CD4-positive, alpha-beta T cell (primary cell): ENCODE measurements around the gene SP3. TPM values are rescaled to one million over a fixed set of nuclear protein-coding genes. Genes with fewer than 3 reads are reported as not detected.

Experiments
- ATAC-seq: fragments of 200-7000 bp; cut with Tn5 transposase; one replicate; pipeline ENCODE4 v1.10.0; 2022; ENCODE audit warnings: mild to moderate bottlenecking; ENCODE audit not compliant: poor library complexity
- CTCF ChIA-PET: fragments of 350-600 bp; sonication (Branson Sonifier 250); formaldehyde crosslinking; loops from one replicate; lab custom pipeline; 2021; ENCODE audit warnings: antibody characterized with exemption, inconsistent platforms; lab: Charles Lee
- POLR2A ChIA-PET: fragments of 350-600 bp; sonication (Branson Sonifier 250); formaldehyde crosslinking; loops from one replicate; lab custom pipeline; 2021; ENCODE audit warnings: antibody characterized with exemption, inconsistent platforms; lab: Charles Lee
- DNase-seq, 14 experiments: peaks; one replicate each; pipeline ENCODE4 v3.0.0-alpha.2; 2013 to 2020; ENCODE audit warnings: mixed read lengths in 2 of 14
- H3K27ac ChIP-seq, 2 donors: one replicate each; pipeline versions ENCODE4 v1.5.1 to v1.7.0; 2013; ENCODE audit warnings: low read length in 2 of 2, low read depth in 1 of 2, mild to moderate bottlenecking in 1 of 2
- H3K27me3 ChIP-seq, 2 experiments: 1 replicate in 1 of 2; 2 replicates in 1 of 2; pipeline versions ENCODE4 v1.6.1 to v1.7.0; 2013; ENCODE audit warnings: low read length in 2 of 2, control low read depth in 1 of 2, mild to moderate bottlenecking in 1 of 2, moderate library complexity in 1 of 2; ENCODE audit not compliant: insufficient read depth in 2 of 2, control insufficient read depth in 1 of 2
- H3K36me3 ChIP-seq: one replicate; pipeline ENCODE4 v1.6.1; 2013; ENCODE audit warnings: low read length, control low read depth; ENCODE audit not compliant: insufficient read depth
- H3K4me1 ChIP-seq: one replicate; pipeline ENCODE4 v1.6.1; 2013; ENCODE audit warnings: low read length, control low read depth; ENCODE audit not compliant: insufficient read depth
- H3K4me3 ChIP-seq: one replicate; pipeline ENCODE4 v1.5.1; 2013; ENCODE audit warnings: mild to moderate bottlenecking, low read length, moderate library complexity
- H3K9me3 ChIP-seq, 2 experiments: 1 replicate in 1 of 2; 2 replicates in 1 of 2; pipeline versions ENCODE4 v1.6.1 to v1.7.0; 2013; ENCODE audit warnings: low read length in 2 of 2, mild to moderate bottlenecking in 2 of 2, control low read depth in 1 of 2, moderate library complexity in 1 of 2; ENCODE audit not compliant: control insufficient read depth in 1 of 2, insufficient read depth in 1 of 2
- H3K27ac Mint-ChIP-seq: one replicate; pipeline ENCODE4 v1.8.0; 2020; ENCODE audit warnings: mixed read lengths
- H3K27me3 Mint-ChIP-seq: one replicate; pipeline ENCODE4 v1.8.0; 2021; ENCODE audit warnings: mixed read lengths
- H3K36me3 Mint-ChIP-seq: one replicate; pipeline ENCODE4 v1.8.0; 2021; ENCODE audit warnings: low read depth, mixed read lengths
- H3K4me1 Mint-ChIP-seq: one replicate; pipeline ENCODE4 v1.8.0; 2021; ENCODE audit warnings: low read depth, mixed read lengths
- H3K4me3 Mint-ChIP-seq: one replicate; pipeline ENCODE4 v1.8.0; 2020; ENCODE audit warnings: mild to moderate bottlenecking, mixed read lengths
- H3K9me3 Mint-ChIP-seq: one replicate; pipeline ENCODE4 v1.8.0; 2020; ENCODE audit warnings: mixed read lengths
- CTCF ChIP-seq: fragments of 200-600 bp; IDR thresholded peaks from one replicate; pipeline ENCODE4 v1.8.0; 2022; ENCODE audit warnings: antibody characterized with exemption, mild to moderate bottlenecking
- intact Hi-C, 2 experiments: fragments of 100-400 bp; cut with DNase I in 1 of 2; cut with micrococcal nuclease in 1 of 2; formaldehyde crosslinking; loops; one replicate each; pipeline versions ENCODE4 v1.15.1 to v1.9.0; 2023 to 2025; cut with DNase I, micrococcal nuclease
- total RNA-seq, 174 experiments: library from RNA in 2 of 174; stranded (reverse) in 2 of 174; gene quantifications; one replicate each; pipeline ENCODE4 v1.2.3 and lab custom pipeline; 2021 to 2026

SP3 gene
- total RNA-seq, 2 experiments from 2014 or later: 159 to 166 TPM

GRCh38 chr2:173880561-173880960 lies 84.6 kb downstream of the SP3 start:
- Histone ChIP-seq H3K27ac (no peak overlapping the region), H3K4me3 (no peak overlapping the region), H3K4me1 (no peaks in the 10 kb centered on the region), H3K9me3 (no peaks in the 10 kb centered on the region), H3K27me3 (peaks cover 0 to 4% of the 10 kb centered on the region in 2 experiments), H3K36me3 (no peaks in the 10 kb centered on the region)
- ChIA-PET POLR2A (no interaction called here), CTCF (no interaction called here)
- H3K4me1 Mint-ChIP-seq: no peaks in the 10 kb centered on the region
- no peak overlapping the region for H3K27ac Mint-ChIP-seq
- TF ChIP-seq CTCF: no peak
- H3K27me3 Mint-ChIP-seq: peaks cover 32% of the 10 kb centered on the region
- DNase-seq: no peak
- H3K9me3 Mint-ChIP-seq: no peaks in the 10 kb centered on the region
- H3K36me3 Mint-ChIP-seq: no peaks in the 10 kb centered on the region
- no peak overlapping the region for H3K4me3 Mint-ChIP-seq
- intact Hi-C loops: loop anchor here in 1 of 2 experiments (5.0 kb wide), 1 partner anchor 162 kb away; no protein-coding TSS in a partner anchor
- ATAC-seq: no peak

GRCh38 chr2:173876833-173877413 lies 88.2 kb downstream of the SP3 start:
- DNase-seq (no peak), ATAC-seq (no peak)
- Mint-ChIP-seq H3K27ac (no peak overlapping the region), H3K36me3 (no peaks in the 10 kb centered on the region), H3K4me3 (no peak overlapping the region), H3K27me3 (peaks cover 28% of the 10 kb centered on the region), H3K9me3 (no peaks in the 10 kb centered on the region), H3K4me1 (no peaks in the 10 kb centered on the region)
- ChIA-PET CTCF (no interaction called here), POLR2A (no interaction called here)
- no peaks in the 10 kb centered on the region for H3K36me3 ChIP-seq
- no peaks in the 10 kb centered on the region for H3K27me3 ChIP-seq
- no peak overlapping the region for H3K4me3 ChIP-seq
- no peak overlapping the region for H3K27ac ChIP-seq
- no peaks in the 10 kb centered on the region for H3K9me3 ChIP-seq
- no peak for TF ChIP-seq CTCF
- intact Hi-C loops: no loop called here
- H3K4me1 ChIP-seq: no peaks in the 10 kb centered on the region

GRCh38 chr2:173874894-173875237 lies 90.3 kb downstream of the SP3 start:
- peak in 2 of 14 experiments; percentile 16 to 19 for DNase-seq

More at GRCh38 chr2:173874894-173875237, 90.3 kb downstream of the SP3 start:
- Histone ChIP-seq H3K27ac (no peak overlapping the region), H3K36me3 (no peaks in the 10 kb centered on the region), H3K4me3 (no peak overlapping the region), H3K4me1 (no peaks in the 10 kb centered on the region), H3K9me3 (no peaks in the 10 kb centered on the region), H3K27me3 (no peaks in the 10 kb centered on the region)
- no peaks in the 10 kb centered on the region for H3K4me1 Mint-ChIP-seq
- ChIA-PET CTCF (interaction anchor here (0.7 to 1.9 kb wide), 2 partner anchors 10 to 166 kb away, joined by 3 to 6 read pairs; no protein-coding TSS in a partner anchor), POLR2A (interaction anchor here (0.9 kb wide), 1 partner anchor 13 kb away, joined by 3 read pairs; no protein-coding TSS in a partner anchor)
- no peaks in the 10 kb centered on the region for H3K9me3 Mint-ChIP-seq
- H3K27ac Mint-ChIP-seq: no peak overlapping the region
- no peak for ATAC-seq
- H3K4me3 Mint-ChIP-seq: no peak overlapping the region
- peaks cover 12% of the 10 kb centered on the region for H3K27me3 Mint-ChIP-seq
- intact Hi-C loops: no loop called here
- no peaks in the 10 kb centered on the region for H3K36me3 Mint-ChIP-seq
- TF ChIP-seq CTCF: no peak
